GM12801 (cell line): Measurements from ENCODE around the gene LHFPL6.

Experiments
- TF ChIP-seq, protein P1 (sequence below): IDR thresholded peaks from one replicate; pipeline ENCODE4 v1.5.1; 2011; ENCODE audit warnings: control low read depth; ENCODE audit not compliant: insufficient read length; ENCODE audit errors: extremely low read depth

Gene LHFPL6

DNA sequence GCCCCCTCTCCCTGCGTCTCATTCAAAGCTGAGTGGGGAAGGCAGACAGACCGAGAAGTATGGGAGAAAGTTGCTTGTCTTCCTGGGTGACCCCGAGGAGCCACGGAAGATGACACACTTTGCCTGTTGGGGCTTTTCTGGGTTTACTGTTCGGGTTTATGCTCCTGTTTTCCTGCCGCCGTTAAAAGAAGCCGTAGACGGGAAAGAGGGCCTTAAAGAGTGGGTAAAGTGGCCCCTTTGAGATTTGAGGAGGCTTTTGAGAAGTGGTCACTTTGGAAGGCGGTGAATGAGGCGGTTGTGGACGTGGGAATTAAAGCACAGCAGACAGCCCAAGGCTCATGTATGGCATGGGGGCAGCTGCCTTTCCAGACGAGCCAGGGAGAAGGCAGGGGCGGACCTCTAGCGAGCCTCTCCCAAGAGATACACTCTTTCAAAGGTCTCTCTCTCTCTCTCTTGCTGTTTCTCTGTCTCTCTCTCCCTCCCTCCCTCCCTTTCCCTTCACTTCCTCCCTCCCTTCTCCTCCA is 493 bp upstream of the LHFPL6 start:
- TF ChIP-seq, protein P1, sequence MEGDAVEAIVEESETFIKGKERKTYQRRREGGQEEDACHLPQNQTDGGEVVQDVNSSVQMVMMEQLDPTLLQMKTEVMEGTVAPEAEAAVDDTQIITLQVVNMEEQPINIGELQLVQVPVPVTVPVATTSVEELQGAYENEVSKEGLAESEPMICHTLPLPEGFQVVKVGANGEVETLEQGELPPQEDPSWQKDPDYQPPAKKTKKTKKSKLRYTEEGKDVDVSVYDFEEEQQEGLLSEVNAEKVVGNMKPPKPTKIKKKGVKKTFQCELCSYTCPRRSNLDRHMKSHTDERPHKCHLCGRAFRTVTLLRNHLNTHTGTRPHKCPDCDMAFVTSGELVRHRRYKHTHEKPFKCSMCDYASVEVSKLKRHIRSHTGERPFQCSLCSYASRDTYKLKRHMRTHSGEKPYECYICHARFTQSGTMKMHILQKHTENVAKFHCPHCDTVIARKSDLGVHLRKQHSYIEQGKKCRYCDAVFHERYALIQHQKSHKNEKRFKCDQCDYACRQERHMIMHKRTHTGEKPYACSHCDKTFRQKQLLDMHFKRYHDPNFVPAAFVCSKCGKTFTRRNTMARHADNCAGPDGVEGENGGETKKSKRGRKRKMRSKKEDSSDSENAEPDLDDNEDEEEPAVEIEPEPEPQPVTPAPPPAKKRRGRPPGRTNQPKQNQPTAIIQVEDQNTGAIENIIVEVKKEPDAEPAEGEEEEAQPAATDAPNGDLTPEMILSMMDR, result no peak

DNA sequence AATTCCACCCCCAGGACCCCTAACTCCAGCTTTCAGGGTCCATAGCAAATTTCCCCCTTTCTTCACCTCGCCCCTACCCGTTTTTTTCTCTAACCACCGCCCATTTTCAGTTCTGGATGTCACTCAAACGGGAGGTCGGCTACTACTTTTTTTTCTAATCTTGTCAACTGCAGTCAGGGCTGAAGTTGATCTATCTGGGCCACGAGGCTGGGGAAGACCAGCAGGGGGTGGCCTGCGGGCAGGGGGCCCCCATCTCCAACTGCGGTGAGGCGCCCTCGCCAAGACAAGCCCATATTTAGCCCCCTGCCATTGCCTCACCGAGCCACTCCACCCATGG is 748 bp downstream of the LHFPL6 start:
- TF ChIP-seq, protein P1, result no peak

DNA sequence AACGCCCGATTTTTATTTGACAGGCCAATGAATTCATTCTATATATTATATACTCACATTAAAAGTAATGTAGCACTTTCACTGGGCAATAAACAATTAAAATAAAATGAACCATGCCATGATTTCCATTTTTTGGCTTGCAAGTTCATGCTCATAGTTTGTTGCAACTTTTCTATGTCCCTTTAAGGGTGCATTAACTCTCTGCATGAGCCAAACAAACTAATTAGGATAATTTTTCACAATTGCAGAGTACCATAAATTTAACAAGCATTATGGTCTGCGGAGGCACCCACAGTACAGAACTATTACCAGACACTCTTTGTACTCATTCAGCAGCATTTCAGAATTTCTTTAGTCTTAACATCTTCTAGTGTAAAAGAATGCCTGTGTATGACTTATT is 1.4 kb downstream of the LHFPL6 start:
- TF ChIP-seq, protein P1, result no peak

DNA sequence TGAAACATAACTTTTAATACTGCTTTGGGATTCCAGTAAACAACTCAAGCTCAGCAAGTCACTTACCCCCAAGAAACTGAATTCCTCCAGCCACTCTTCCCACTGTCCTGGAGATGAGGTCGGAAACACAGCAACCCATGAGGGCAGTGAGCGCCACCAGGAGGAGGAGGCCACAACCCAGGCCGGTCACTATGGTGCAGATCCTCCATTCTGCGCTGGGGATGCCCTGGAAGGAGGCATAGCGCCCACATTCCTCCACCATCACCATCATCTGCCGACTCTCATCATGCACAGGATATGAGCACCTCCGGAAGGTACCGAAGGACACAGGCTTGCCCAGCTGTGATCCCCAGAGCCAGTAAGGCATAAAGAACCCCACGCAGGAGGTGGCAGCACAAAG is 2.2 kb downstream of the LHFPL6 start:
- TF ChIP-seq, protein P1, result no peak

DNA sequence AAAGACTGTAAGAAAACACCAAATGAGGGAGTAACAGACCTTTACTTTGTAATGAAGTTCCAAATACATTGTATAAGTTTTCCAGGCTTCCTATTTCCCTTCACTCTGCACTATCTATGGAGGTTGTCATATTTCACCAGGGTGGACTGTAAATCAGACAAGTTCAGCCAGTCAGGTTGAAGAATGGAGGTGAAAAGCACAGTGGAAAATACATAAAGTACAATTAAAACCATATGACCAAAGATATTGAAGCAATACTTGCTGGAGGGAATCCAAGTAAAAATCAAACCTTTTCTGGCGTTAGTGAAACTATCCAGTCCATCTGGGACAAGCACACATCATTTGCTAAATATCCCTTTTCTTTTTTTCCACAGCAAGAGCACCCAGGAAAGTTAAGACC is 3.2 kb downstream of the LHFPL6 start:
- TF ChIP-seq, protein P1, result no peak

DNA sequence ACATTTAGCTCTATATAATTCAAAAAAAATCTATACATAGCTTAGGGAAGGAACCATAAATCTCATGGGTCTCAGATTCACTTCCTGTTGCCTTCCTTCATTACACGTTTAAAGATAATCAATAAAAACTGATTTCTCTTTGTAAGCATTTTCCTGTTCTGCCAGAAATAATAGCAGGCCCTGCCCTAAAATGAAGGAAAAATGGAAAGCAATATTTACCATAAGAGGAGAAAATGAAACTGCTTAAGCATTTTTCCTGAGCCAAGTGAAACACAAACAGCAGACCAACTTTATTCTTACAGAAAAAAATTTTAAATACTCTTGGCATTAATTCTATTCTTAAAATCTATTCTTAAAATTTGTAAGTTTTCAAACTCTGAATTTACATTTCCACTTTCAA is 4.0 kb downstream of the LHFPL6 start:
- TF ChIP-seq, protein P1, result no peak

DNA sequence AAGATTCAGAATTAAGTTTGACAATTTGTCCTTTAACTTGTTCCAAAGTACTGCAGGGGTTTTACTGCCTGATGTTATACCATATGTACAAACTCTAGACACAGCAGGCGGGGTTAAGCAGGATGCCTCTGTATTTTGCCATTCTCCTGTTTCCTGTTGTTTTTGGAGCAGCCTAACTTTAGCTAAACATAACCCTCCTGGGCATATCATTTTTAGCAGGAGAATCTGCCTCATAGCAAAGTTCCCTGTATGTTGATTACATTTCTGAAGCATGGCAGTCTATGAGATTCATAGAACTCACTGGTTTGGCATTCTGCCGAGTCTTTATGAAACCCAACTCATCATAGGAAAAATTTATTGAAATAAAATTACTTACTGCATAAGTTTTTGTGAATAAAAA is 5.2 kb downstream of the LHFPL6 start:
- TF ChIP-seq, protein P1, result no peak

DNA sequence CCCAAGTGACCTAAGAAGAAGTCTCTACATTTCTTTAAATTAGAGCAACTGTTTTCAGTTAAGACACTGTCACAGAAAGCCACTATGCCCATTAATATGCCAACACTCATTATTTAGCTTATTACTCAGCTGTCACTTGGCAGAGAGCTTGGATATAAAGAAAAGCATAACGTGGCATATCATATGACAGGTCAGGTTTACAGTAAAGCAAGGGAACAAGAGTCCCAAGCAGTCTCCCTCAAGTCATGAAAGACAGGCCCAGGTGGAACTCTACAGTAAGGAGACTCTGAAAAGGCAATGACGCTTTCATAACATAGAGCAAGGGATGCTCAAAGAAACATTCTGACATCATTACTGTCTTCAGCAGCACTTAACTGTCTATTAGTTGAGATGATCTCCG is 6.3 kb downstream of the LHFPL6 start:
- TF ChIP-seq, protein P1, result no peak
